GM18868 (cell line): ENCODE measurements around the gene FBXL2.

ENCODE experiments used
- ATAC-seq: cut with Tn5 transposase; IDR thresholded peaks from one replicate; pipeline ENCODE4 v1.9.1; 2021; ENCODE audit warnings: mild to moderate bottlenecking, moderate library complexity; ENCODE audit not compliant: unreplicated experiment

The FBXL2 gene

GRCh38 chr3:33277193-33277882, at the start of gene FBXL2:
Gene FBXL2 (plus strand): TSS chr3:33277442. CDS start chr3:33277513, 71 bp downstream.
- ATAC-seq: peak; percentile 92

GRCh38 chr3:33229066-33229465, 48.2 kb upstream of the FBXL2 start:
- no peak for ATAC-seq

GRCh38 chr3:33229947-33230346, 47.3 kb upstream of the FBXL2 start:
- ATAC-seq: no peak

DNA sequence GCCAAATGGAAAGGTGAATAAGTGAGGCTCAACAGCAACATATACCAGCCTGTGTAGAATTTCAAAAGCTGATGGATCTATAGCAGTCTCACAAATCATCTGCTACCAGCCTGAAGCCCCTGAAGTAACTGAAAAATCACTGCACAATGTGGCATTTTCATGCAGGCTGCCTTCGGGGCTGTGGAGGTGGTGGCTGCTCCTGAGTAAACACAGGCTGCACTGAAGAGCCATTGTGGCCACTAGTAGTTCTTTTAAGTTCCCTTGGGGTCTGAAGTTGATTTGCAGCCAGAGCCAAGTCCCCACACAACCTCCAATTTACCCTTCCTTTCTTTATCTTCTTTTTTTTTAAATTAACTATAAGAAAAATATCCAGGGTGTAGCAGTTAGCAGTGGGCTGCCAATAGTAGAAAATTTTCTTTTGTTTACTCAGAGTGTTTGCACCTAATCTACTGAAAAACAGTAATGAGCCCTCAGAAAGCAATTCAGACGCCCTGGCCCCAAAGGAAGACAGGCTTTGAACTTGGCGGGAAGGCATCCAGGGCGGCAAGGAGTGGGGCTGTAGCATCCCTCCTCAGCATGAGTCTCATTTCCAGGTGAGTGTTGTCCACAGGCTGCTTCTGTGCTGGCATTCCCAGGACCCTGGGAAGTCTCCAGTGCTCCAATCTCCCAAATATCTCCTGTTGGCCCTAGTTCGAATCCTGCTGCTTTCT, 45.3 kb upstream of the FBXL2 start:
- ATAC-seq: no peak

DNA sequence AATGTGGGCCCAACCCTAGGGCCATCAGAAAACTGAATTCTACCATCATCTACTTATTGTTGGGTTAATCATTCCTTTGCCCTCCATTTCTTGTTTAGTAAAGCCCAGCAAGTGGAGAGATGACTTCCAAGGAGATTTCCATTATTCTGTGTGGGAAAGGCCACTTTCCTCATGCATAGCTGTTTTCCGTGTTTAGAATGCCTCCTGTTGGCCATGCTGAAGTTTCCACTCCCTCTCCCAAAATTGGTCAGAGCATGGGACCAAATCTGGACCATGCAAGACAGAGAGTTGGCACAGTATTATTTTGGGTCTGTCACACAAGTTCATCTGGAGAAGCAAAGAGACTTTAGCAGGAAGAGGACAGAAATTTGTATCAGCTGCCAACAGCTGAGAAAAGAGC, 43.4 kb upstream of the FBXL2 start:
- no peak for ATAC-seq

DNA sequence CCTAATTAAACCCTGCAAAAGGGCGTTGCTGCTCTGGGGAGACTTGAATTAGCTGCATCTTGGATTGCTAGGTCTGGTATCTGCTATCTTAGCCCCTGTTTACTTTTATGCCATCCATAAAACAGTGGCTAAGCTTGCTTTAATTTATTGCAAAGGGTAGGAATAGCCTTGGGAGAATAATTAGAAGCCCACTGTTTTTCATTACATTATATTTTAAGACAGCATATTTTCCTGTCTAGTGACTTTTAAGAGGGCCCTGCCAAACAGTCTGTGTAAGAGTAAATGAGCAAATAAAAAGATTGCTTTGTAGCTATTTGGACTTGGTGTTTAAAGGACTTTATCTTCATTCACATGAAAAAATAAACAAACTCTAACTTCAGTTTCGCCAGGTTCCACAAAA, 41.2 kb upstream of the FBXL2 start:
- no peak for ATAC-seq

- no peak for ATAC-seq
Measured at GRCh38 chr3:33237439-33237838, 39.8 kb upstream of the FBXL2 start.

GRCh38 chr3:33238923-33239322, 38.3 kb upstream of the FBXL2 start:
- ATAC-seq: no peak

GRCh38 chr3:33240261-33240660, 37.0 kb upstream of the FBXL2 start:
- no peak for ATAC-seq

- no peak for ATAC-seq
Measured at GRCh38 chr3:33246786-33247185, 30.5 kb upstream of the FBXL2 start.

- ATAC-seq: no peak
Measured at GRCh38 chr3:33250712-33251111, 26.5 kb upstream of the FBXL2 start.

DNA sequence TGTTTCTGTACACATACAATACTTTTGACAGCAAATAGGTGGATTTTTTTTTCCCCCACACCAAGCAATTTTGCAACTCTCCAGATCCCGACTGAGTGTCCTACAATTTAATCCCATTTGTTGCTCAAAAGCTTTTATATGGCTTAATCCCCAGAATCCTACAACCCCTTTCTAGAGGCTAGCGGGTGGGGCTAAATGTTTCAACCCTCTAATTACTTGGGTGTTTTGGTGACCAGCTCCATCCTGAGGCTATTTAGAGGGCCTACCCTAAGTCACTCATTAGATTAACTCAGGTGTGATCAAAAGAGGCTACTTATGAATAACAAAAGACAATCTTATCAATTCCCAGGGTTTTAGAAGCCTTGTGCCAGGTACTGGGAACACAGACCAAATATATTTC, 21.0 kb upstream of the FBXL2 start:
- ATAC-seq: no peak

DNA sequence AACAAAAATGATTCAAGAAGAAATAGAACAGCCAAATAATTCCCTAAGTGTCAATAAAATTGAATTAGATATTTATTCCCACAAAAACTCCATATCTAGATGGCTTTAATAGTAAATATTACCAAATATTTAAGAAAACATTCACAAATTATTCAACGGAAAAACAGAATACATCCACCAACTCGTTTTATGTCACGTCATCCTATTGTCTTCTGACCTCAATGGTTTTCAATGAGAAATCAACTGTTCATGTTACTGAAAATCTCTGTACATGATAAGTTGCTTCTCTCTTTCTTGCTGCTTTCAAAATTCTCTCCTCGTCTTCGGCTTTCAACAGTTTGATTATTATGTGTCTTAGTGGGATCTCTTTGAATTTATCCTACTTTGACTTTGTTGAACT, 17.1 kb upstream of the FBXL2 start:
- ATAC-seq: no peak

DNA sequence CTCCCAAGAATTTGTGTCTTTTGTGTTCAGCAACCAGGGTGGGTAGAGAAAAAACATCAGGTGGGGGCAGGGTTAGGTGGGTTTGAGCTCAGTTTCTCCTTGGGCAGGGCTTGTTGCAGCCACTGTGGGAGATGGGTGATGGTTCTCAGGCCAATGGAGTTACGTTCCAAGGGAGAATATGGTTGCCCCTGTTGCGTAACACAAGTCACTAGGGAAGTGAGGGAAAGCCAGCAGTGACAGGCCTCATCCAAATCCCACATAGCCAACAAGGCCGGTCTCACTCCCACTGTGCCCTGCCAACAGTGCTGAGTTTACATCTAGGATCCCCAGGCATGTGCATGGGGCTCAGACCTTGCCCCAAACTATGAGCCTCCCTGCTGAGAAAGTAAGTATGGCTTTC, 7.9 kb upstream of the FBXL2 start:
- ATAC-seq: no peak

DNA sequence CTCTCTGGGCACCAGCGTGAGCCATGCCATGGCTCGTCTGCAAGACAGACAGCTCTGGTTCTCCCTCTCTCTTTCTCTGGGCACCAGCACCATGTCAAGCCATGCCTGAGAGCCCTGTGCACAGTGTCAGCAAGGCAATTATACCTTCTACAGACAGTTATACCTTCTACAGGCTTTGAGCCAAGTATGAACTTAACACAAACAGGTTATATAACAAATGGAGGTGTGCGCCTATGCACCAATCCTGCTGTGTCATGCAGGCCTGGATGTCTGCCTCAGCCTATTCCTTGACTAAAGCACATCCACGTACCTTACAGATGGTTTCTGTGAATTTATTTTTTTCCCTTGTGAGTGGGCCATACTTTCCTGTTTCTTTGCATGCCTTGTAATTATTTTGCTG, 5.9 kb upstream of the FBXL2 start:
- no peak for ATAC-seq

DNA sequence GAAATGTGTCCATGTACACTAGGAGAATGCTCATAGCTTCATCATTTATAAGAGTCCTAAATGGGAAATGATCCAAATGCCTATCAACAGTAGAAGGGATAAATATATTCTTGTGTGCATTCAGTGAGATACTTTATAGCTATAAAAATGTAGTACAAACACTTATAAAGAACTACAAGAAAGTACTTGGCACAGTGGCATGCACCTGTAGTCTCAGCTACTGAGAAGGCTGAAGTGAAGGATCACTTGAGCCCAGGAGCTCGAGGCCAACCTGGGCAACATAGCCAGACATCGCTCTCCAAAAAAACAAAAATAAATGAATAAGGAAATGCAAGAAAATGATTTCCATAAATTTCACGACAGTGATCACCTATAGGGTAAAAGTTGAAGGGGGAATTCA, 3.6 kb upstream of the FBXL2 start:
- ATAC-seq: no peak

DNA sequence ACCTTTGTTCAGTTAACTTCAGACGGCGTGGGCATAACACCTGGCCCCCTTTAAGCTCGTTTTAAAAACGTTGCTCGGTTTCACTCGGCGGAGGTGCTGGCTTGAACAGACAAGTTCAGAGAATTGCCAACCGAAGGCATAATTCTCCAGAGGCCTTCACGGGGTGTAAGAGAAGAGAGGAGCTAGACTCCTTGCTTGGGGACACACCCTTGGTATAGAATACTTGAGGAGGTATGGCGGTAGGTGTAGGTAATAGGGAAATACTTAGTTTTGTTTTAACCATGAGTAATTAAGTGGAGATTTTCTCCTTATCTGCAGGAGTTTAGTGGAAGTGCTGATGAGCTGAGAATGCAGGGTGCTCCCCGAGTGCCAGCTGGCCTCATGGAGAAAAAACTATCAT, 921 bp downstream of the FBXL2 start:
- no peak for ATAC-seq

- ATAC-seq: no peak
Measured at GRCh38 chr3:33287672-33288282, 10.5 kb downstream of the FBXL2 start.

DNA sequence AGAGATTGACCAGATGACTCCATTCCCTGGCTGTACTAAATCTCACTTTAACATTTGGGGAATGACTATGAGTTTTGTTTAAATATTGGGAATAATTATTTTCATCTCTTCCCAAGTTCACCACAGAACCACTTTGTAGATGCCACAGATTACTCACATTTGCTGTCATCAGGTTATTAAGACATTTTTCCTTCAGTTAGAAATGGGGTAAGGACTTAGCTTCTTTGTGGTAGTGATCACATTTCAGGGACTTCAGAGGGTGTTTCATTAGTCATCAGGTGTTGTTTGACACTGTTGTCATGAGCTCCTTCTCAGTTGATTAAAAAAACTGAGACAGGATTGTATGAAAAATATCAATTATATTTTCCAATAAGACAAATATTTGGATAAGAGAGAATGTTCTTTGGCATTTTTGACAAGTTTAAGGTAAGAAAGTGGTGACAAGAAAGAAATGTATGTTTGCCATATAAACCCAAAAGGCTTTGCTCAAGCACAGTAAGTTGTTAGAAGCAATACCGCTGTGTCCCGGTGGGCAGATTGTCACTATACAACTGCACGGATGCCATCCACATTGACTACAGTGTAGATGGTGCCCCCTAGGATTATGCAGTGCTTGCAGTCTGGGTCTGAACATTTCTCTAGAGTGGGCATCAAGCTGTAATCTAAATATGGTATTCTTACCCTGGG, 22.3 kb downstream of the FBXL2 start:
- no peak for ATAC-seq

DNA sequence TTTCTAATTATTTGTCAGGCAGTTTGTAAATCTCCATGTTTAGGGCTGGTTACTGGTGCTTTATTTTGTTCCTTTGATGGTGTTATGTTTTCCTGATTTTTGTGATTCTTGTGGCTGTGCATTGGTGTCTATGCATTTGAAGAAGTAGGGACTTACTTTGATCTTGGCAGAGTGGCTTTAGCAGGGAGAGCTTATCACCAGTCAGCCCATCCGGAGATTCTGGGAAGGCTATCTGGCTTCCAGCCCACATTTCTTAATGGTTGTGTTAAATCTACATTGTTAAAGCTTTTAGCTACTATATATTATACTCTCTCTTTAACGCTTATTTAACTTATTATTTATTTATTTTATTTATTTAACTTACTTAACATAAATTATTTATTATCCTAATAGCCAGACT, 35.1 kb downstream of the FBXL2 start:
- no peak for ATAC-seq

DNA sequence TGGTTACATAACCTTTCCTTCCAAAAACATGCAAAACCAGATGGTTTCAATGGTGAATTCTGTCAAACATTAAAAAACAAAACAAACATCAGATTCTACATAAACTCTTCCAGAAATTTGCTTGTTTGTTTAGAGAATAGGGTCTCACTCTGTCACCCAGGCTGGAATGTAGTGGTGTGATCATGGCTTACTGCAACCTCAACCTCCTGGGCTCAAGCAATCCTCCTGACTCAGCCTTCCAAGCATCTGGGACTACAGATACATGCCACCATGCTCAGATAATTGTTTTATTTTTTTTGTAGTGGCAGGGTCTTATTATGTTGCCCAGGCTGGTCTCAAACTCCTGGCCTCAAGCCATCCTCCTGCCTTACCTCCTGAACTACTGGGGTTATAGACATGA, 36.1 kb downstream of the FBXL2 start:
- no peak for ATAC-seq

- no peak for ATAC-seq
Measured at GRCh38 chr3:33314993-33315392, 37.8 kb downstream of the FBXL2 start.
